HUES64 (cell line): ENCODE measurements around the gene ACTL8.

Source experiments
- H3K27ac ChIP-seq: 2 replicates; pipeline ENCODE4 v1.7.0; 2013; ENCODE audit warnings: low read depth, low read length, inconsistent platforms
- H3K27me3 ChIP-seq: 2 replicates; pipeline ENCODE4 v1.6.1; 2013; ENCODE audit warnings: mild to moderate bottlenecking, low read length; ENCODE audit not compliant: insufficient read depth
- H3K36me3 ChIP-seq: 2 replicates; pipeline ENCODE4 v1.6.1; 2013; ENCODE audit warnings: mild to moderate bottlenecking, low read length; ENCODE audit not compliant: insufficient read depth
- H3K4me1 ChIP-seq: 2 replicates; pipeline ENCODE4 v1.6.1; 2013; ENCODE audit warnings: mild to moderate bottlenecking, low read length, moderate library complexity; ENCODE audit not compliant: insufficient read depth
- H3K4me3 ChIP-seq: 2 replicates; pipeline ENCODE4 v1.5.1; 2013; ENCODE audit warnings: mild to moderate bottlenecking, low read length, moderate library complexity
- H3K9ac ChIP-seq: 2 replicates; pipeline ENCODE4 v1.6.1; 2013; ENCODE audit warnings: mild to moderate bottlenecking, low read depth, low read length
- H3K9me3 ChIP-seq: 2 replicates; pipeline ENCODE4 v1.6.1; 2013; ENCODE audit warnings: low read depth, low read length; ENCODE audit not compliant: insufficient read depth
- WGBS: fragments of 150-250, 120-280 bp; methylation state at CpG from one replicate; pipeline ENCODE4 v1.1.7; 2013; ENCODE audit warnings: missing lambda C conversion rate; 5-methylcytosine and 5-hydroxymethylcytosine counted together

ACTL8 gene

GRCh38 chr1:17750333-17750732 is 4.8 kb upstream of the ACTL8 start:
- WGBS = 90% methylated on average over 5 of the region's 5 CpGs
- no peak overlapping the region for H3K9ac ChIP-seq

GRCh38 chr1:17752356-17752755 is 2.8 kb upstream of the ACTL8 start:
- H3K4me1 ChIP-seq = no peaks in the 10 kb centered on the region
- no peaks in the 10 kb centered on the region for H3K36me3 ChIP-seq
- no peaks in the 10 kb centered on the region for H3K27me3 ChIP-seq
- no peak overlapping the region for H3K4me3 ChIP-seq
- no peak overlapping the region for H3K27ac ChIP-seq
- peaks cover 21% of the 10 kb centered on the region for H3K9me3 ChIP-seq
- no peak overlapping the region for H3K9ac ChIP-seq
- 87% methylated on average over 3 of the region's 4 CpGs for WGBS

More at GRCh38 chr1:17750333-17750732, 4.8 kb upstream of the ACTL8 start:
- Histone ChIP-seq H3K4me1 (no peaks in the 10 kb centered on the region), H3K4me3 (no peak overlapping the region), H3K27ac (no peak overlapping the region), H3K9me3 (peaks cover 14% of the 10 kb centered on the region), H3K27me3 (no peaks in the 10 kb centered on the region), H3K36me3 (no peaks in the 10 kb centered on the region)

GRCh38 chr1:17757426-17757825 is 2.3 kb downstream of the ACTL8 start:
- Histone ChIP-seq H3K27me3 (no peaks in the 10 kb centered on the region), H3K27ac (no peak overlapping the region), H3K4me1 (no peaks in the 10 kb centered on the region), H3K4me3 (no peak overlapping the region), H3K9ac (no peak overlapping the region), H3K9me3 (peaks cover 44% of the 10 kb centered on the region), H3K36me3 (no peaks in the 10 kb centered on the region)
- WGBS = 78% methylated on average over 6 of the region's 6 CpGs

GRCh38 chr1:17759114-17759513 is 4.0 kb downstream of the ACTL8 start:
- Histone ChIP-seq H3K9me3 (peaks cover 43% of the 10 kb centered on the region), H3K27ac (no peak overlapping the region), H3K4me1 (no peaks in the 10 kb centered on the region), H3K4me3 (no peak overlapping the region), H3K27me3 (no peaks in the 10 kb centered on the region), H3K9ac (no peak overlapping the region), H3K36me3 (no peaks in the 10 kb centered on the region)
- 70% methylated on average over 7 of the region's 7 CpGs for WGBS

GRCh38 chr1:17762313-17762712 is 7.2 kb downstream of the ACTL8 start:
- H3K9ac ChIP-seq = no peak overlapping the region
- H3K4me3 ChIP-seq = no peak overlapping the region
- no peaks in the 10 kb centered on the region for H3K36me3 ChIP-seq
- no peaks in the 10 kb centered on the region for H3K27me3 ChIP-seq
- peaks cover 23% of the 10 kb centered on the region for H3K9me3 ChIP-seq
- H3K4me1 ChIP-seq = no peaks in the 10 kb centered on the region
- WGBS = 92% methylated on average over 11 of the region's 11 CpGs
- H3K27ac ChIP-seq = no peak overlapping the region

GRCh38 chr1:17763417-17763816 is 8.3 kb downstream of the ACTL8 start:
- no peak overlapping the region for H3K27ac ChIP-seq
- WGBS = 82% methylated on average over 7 of the region's 8 CpGs

GRCh38 chr1:17763995-17764394 is 8.9 kb downstream of the ACTL8 start:
- H3K4me3 ChIP-seq = no peak overlapping the region

More at GRCh38 chr1:17763417-17763816, 8.3 kb downstream of the ACTL8 start:
- Histone ChIP-seq H3K36me3 (no peaks in the 10 kb centered on the region), H3K4me1 (peaks cover 3% of the 10 kb centered on the region; the same call in 1 of the 2 replicates), H3K9me3 (peaks cover 16% of the 10 kb centered on the region), H3K27me3 (no peaks in the 10 kb centered on the region), H3K9ac (no peak overlapping the region), H3K4me3 (no peak overlapping the region)

GRCh38 chr1:17764591-17764990 is 9.5 kb downstream of the ACTL8 start:
- Histone ChIP-seq H3K4me3 (no peak overlapping the region), H3K27me3 (no peaks in the 10 kb centered on the region), H3K36me3 (no peaks in the 10 kb centered on the region), H3K9me3 (peaks cover 4% of the 10 kb centered on the region; the same call in 1 of the 2 replicates), H3K9ac (no peak overlapping the region), H3K27ac (no peak overlapping the region), H3K4me1 (peaks cover 8% of the 10 kb centered on the region; the same call in 1 of the 2 replicates)
- WGBS = 92% methylated on average over 10 of the region's 10 CpGs

More at GRCh38 chr1:17763995-17764394, 8.9 kb downstream of the ACTL8 start:
- H3K36me3 ChIP-seq = no peaks in the 10 kb centered on the region
- WGBS = 85% methylated on average over 5 of the region's 5 CpGs
- no peaks in the 10 kb centered on the region for H3K27me3 ChIP-seq
- no peak overlapping the region for H3K27ac ChIP-seq
- H3K4me1 ChIP-seq = peaks cover 8% of the 10 kb centered on the region; the same call in 1 of the 2 replicates
- peaks cover 10% of the 10 kb centered on the region for H3K9me3 ChIP-seq
- H3K9ac ChIP-seq = no peak overlapping the region

GRCh38 chr1:17765444-17766411 is 10.6 kb downstream of the ACTL8 start:
- no peak overlapping the region for H3K27ac ChIP-seq
- peaks cover 8% of the 10 kb centered on the region; the same call in 1 of the 2 replicates for H3K4me1 ChIP-seq

GRCh38 chr1:17768651-17769241 is 13.6 kb downstream of the ACTL8 start:
- Histone ChIP-seq H3K9me3 (no peaks in the 10 kb centered on the region), H3K27ac (no peak overlapping the region; the same call in 1 of the 2 replicates), H3K9ac (no peak overlapping the region; the same call in 1 of the 2 replicates), H3K4me3 (no peak overlapping the region), H3K4me1 (peaks cover 16% of the 10 kb centered on the region; the same call in 1 of the 2 replicates), H3K27me3 (no peaks in the 10 kb centered on the region), H3K36me3 (no peaks in the 10 kb centered on the region)
- WGBS = 70% methylated on average over 10 of the region's 10 CpGs

More at GRCh38 chr1:17765444-17766411, 10.6 kb downstream of the ACTL8 start:
- Histone ChIP-seq H3K36me3 (no peaks in the 10 kb centered on the region), H3K9ac (no peak overlapping the region), H3K4me3 (no peak overlapping the region), H3K27me3 (no peaks in the 10 kb centered on the region), H3K9me3 (no peaks in the 10 kb centered on the region)
- WGBS = 91% methylated on average over 16 of the region's 16 CpGs

- 97% methylated on average over 9 of the region's 10 CpGs for WGBS
- H3K27me3 ChIP-seq = no peaks in the 10 kb centered on the region
Observed at GRCh38 chr1:17770983-17771382, 15.8 kb downstream of the ACTL8 start.

More at GRCh38 chr1:17770983-17771382, 15.8 kb downstream of the ACTL8 start:
- Histone ChIP-seq H3K4me3 (no peak overlapping the region), H3K27ac (no peak overlapping the region), H3K9me3 (no peaks in the 10 kb centered on the region), H3K4me1 (peaks cover 16% of the 10 kb centered on the region; the same call in 1 of the 2 replicates), H3K9ac (no peak overlapping the region), H3K36me3 (no peaks in the 10 kb centered on the region)
